H9 (cell line): ENCODE results near the gene FAM219B. TPM values are rescaled to one million over a fixed set of nuclear protein-coding genes. Genes with fewer than 3 reads are reported as not detected.

Experiments used
- DNase-seq: peaks from one replicate; pipeline ENCODE4 v3.0.0-alpha.2; 2017
- H2AFZ ChIP-seq: one replicate; pipeline ENCODE4 v1.6.1; 2013; ENCODE audit warnings: mild to moderate bottlenecking, low read length, control low read depth, moderate library complexity
- H2AK5ac ChIP-seq: 2 replicates; pipeline ENCODE4 v1.6.1; 2013; ENCODE audit warnings: low read length, control low read depth, mixed read lengths; ENCODE audit not compliant: insufficient read length
- H2BK120ac ChIP-seq: one replicate; pipeline ENCODE4 v1.6.1; 2013; ENCODE audit warnings: low read depth, mild to moderate bottlenecking, low read length, control low read depth, inconsistent platforms; ENCODE audit not compliant: poor library complexity, severe bottlenecking
- H2BK12ac ChIP-seq: 2 replicates; pipeline ENCODE4 v1.6.1; 2013; ENCODE audit warnings: low read length, control low read depth, mixed read lengths, low read depth; ENCODE audit not compliant: insufficient read length
- H2BK15ac ChIP-seq: 2 replicates; pipeline ENCODE4 v1.6.1; 2013; ENCODE audit warnings: low read depth, low read length, control low read depth
- H2BK20ac ChIP-seq: one replicate; pipeline ENCODE4 v1.6.1; 2013; ENCODE audit warnings: low read depth, mild to moderate bottlenecking, low read length, control low read depth, inconsistent platforms; ENCODE audit not compliant: poor library complexity, severe bottlenecking
- H2BK5ac ChIP-seq: 2 replicates; pipeline ENCODE4 v1.6.1; 2013; ENCODE audit warnings: low read length, control low read depth, mixed read lengths; ENCODE audit not compliant: insufficient read length
- H3K14ac ChIP-seq: 2 replicates; pipeline ENCODE4 v1.6.1; 2013; ENCODE audit warnings: low read length, control low read depth; ENCODE audit not compliant: insufficient read depth
- H3K18ac ChIP-seq: 2 replicates; pipeline ENCODE4 v1.6.1; 2013; ENCODE audit warnings: low read depth, mild to moderate bottlenecking, mixed read lengths, low read length, control low read depth; ENCODE audit not compliant: insufficient read length
- H3K23ac ChIP-seq: 2 replicates; pipeline ENCODE4 v1.6.1; 2013; ENCODE audit warnings: low read length, control low read depth, mixed read lengths, low read depth; ENCODE audit not compliant: insufficient read length
- H3K23me2 ChIP-seq: 2 replicates; pipeline ENCODE4 v1.6.1; 2013; ENCODE audit warnings: low read depth, mild to moderate bottlenecking, mixed read lengths, low read length, control low read depth; ENCODE audit not compliant: insufficient read length, poor library complexity, severe bottlenecking
- H3K27ac ChIP-seq: 2 replicates; pipeline ENCODE4 v1.5.1; 2013; ENCODE audit warnings: low read length, control low read depth, mixed read lengths, low read depth; ENCODE audit not compliant: insufficient read length
- H3K27me3 ChIP-seq: 2 replicates; pipeline ENCODE4 v1.6.1; 2013; ENCODE audit warnings: low read length, control low read depth, inconsistent platforms; ENCODE audit not compliant: insufficient read depth
- H3K4ac ChIP-seq: 2 replicates; pipeline ENCODE4 v1.6.1; 2013; ENCODE audit warnings: low read depth, mild to moderate bottlenecking, control low read depth, inconsistent platforms, low read length, moderate library complexity
- H3K4me1 ChIP-seq: 2 replicates; pipeline ENCODE4 v1.6.1; 2013; ENCODE audit warnings: low read length, control low read depth, inconsistent platforms; ENCODE audit not compliant: insufficient read depth
- H3K4me2 ChIP-seq: 2 replicates; pipeline ENCODE4 v1.6.1; 2013; ENCODE audit warnings: low read length, control low read depth, mixed read lengths; ENCODE audit not compliant: insufficient read length, insufficient read depth
- H3K56ac ChIP-seq: 2 replicates; pipeline ENCODE4 v1.6.1; 2013; ENCODE audit warnings: low read depth, mild to moderate bottlenecking, mixed read lengths, low read length, control low read depth; ENCODE audit not compliant: insufficient read length
- H3K79me1 ChIP-seq: 2 replicates; pipeline ENCODE4 v1.6.1; 2013; ENCODE audit warnings: low read depth, mild to moderate bottlenecking, moderate library complexity, low read length, control low read depth, inconsistent platforms; ENCODE audit not compliant: insufficient read depth, poor library complexity, severe bottlenecking
- H3K79me2 ChIP-seq: 2 replicates; pipeline ENCODE4 v1.6.1; 2013; ENCODE audit warnings: low read length, control low read depth, inconsistent platforms; ENCODE audit not compliant: insufficient read depth
- H3K9ac ChIP-seq: 2 replicates; pipeline ENCODE4 v1.6.1; 2013; ENCODE audit warnings: low read length, control low read depth, mixed read lengths; ENCODE audit not compliant: insufficient read length; ENCODE audit errors: extremely low read depth
- H3K9me3 ChIP-seq: one replicate; pipeline ENCODE4 v1.6.1; 2013; ENCODE audit warnings: low read depth, low read length, inconsistent platforms; ENCODE audit not compliant: control insufficient read depth
- H3T11ph ChIP-seq: one replicate; pipeline ENCODE4 v1.6.1; 2013; ENCODE audit warnings: mild to moderate bottlenecking, low read length, control low read depth, inconsistent platforms
- H4K20me1 ChIP-seq: one replicate; pipeline ENCODE4 v1.6.1; 2013; ENCODE audit not compliant: control insufficient read depth, insufficient read length, insufficient read depth
- H4K5ac ChIP-seq: 2 replicates; pipeline ENCODE4 v1.6.1; 2013; ENCODE audit warnings: low read depth, mild to moderate bottlenecking, mixed read lengths, low read length, control low read depth; ENCODE audit not compliant: insufficient read length
- H4K8ac ChIP-seq: replicated peaks from 2 replicates; pipeline ENCODE4 v1.6.1; 2013; ENCODE audit warnings: low read length, control low read depth, mixed read lengths, low read depth; ENCODE audit not compliant: insufficient read length
- H4K91ac ChIP-seq: 2 replicates; pipeline ENCODE4 v1.6.1; 2013; ENCODE audit warnings: low read depth, mild to moderate bottlenecking, moderate library complexity, mixed read lengths, low read length, control low read depth; ENCODE audit not compliant: insufficient read length
- H3K27ac Mint-ChIP-seq, 3 experiments: 2 replicates in 2 of 3; 3 replicates in 1 of 3; pipeline ENCODE4 v1.8.0; 2020 to 2021; ENCODE audit warnings: mixed read lengths in 3 of 3, mild to moderate bottlenecking in 1 of 3, moderate library complexity in 1 of 3
- H3K27me3 Mint-ChIP-seq: 2 replicates; pipeline ENCODE4 v1.8.0; 2021; ENCODE audit warnings: low read depth, mild to moderate bottlenecking, moderate library complexity, mixed read lengths
- H3K36me3 Mint-ChIP-seq, 3 experiments: 2 replicates in 2 of 3; 3 replicates in 1 of 3; pipeline ENCODE4 v1.8.0; 2020 to 2021; ENCODE audit warnings: low read depth in 3 of 3, mixed read lengths in 3 of 3; ENCODE audit not compliant: insufficient read depth in 1 of 3
- H3K4me1 Mint-ChIP-seq, 2 experiments: 2 replicates each; pipeline ENCODE4 v1.8.0; 2020; ENCODE audit warnings: mixed read lengths in 2 of 2
- H3K4me3 Mint-ChIP-seq, 2 experiments: 2 replicates in 1 of 2; 3 replicates in 1 of 2; pipeline ENCODE4 v1.8.0; 2020 to 2021; ENCODE audit warnings: mild to moderate bottlenecking in 2 of 2, mixed read lengths in 2 of 2, moderate library complexity in 1 of 2
- H3K9me3 Mint-ChIP-seq, 2 experiments: 2 replicates in 1 of 2; 3 replicates in 1 of 2; pipeline ENCODE4 v1.8.0; 2020; ENCODE audit warnings: mild to moderate bottlenecking in 2 of 2, mixed read lengths in 2 of 2, moderate library complexity in 1 of 2
- CTCF ChIP-seq: fragments of 200-600 bp; sonication (generic); conservative IDR thresholded peaks from 3 replicates; pipeline ENCODE4 v1.8.0; 2021; ENCODE audit warnings: antibody characterized with exemption, mild to moderate bottlenecking
- WGBS: extraction: QIAGEN DNeasy Blood & Tissue Kit; methylation state at CpG from one replicate; pipeline ENCODE4 v1.1.7; 2013; ENCODE audit warnings: missing lambda C conversion rate, low lambda C conversion rate, mixed read lengths; ENCODE audit not compliant: insufficient read length; ENCODE audit errors: extremely low coverage; 5-methylcytosine and 5-hydroxymethylcytosine counted together
- total RNA-seq: library from RNA; stranded (reverse); gene quantifications from 2 replicates; pipeline ENCODE4 v1.2.1, GENCODE V29; 2021

Gene FAM219B
- total RNA-seq, 1 experiment from 2014 or later = 60.3 TPM

- Histone ChIP-seq H3K27ac (no peak within 1 kb of the TSS), H3K23me2 (peaks cover 12% of the 10 kb centered on the region), H2AK5ac (no peak within 1 kb of the TSS), H3K27me3 (no peaks in the 10 kb centered on the region), H3T11ph (no peak within 1 kb of the TSS), H3K79me2 (peaks cover 11% of the 10 kb centered on the region; the same call in 1 of the 2 replicates), H4K5ac (no peak within 1 kb of the TSS), H4K8ac (no peak within 1 kb of the TSS), H4K20me1 (no peaks in the 10 kb centered on the region), H3K56ac (no peak within 1 kb of the TSS), H3K9me3 (no peaks in the 10 kb centered on the region), H3K9ac (peak within 1 kb of the TSS; percentile 82), H3K4ac (no peak within 1 kb of the TSS), H2AFZ (peak within 1 kb of the TSS; percentile 4), H3K4me2 (peak within 1 kb of the TSS; percentile 83), H2BK5ac (no peak within 1 kb of the TSS), H3K23ac (no peak within 1 kb of the TSS), H2BK12ac (no peak within 1 kb of the TSS), H3K14ac (peak within 1 kb of the TSS; percentile 89; the same call in 1 of the 2 replicates), H3K4me1 (no peaks in the 10 kb centered on the region), H3K18ac (peak within 1 kb of the TSS; percentile 94), H2BK15ac (no peak within 1 kb of the TSS), H3K79me1 (peaks cover 2% of the 10 kb centered on the region), H2BK20ac (no peak within 1 kb of the TSS), H2BK120ac (no peak within 1 kb of the TSS), H4K91ac (no peak within 1 kb of the TSS)
- Mint-ChIP-seq H3K27me3 (peaks cover 2% of the 10 kb centered on the region; the same call in 1 of the 2 replicates), H3K9me3 (peaks cover under 1% of the 10 kb centered on the region in 2 experiments; a peak in 2 of 5 replicates), H3K4me3 (peak within 1 kb of the TSS; percentile 89 to 92), H3K4me1 (peaks cover 14 to 17% of the 10 kb centered on the region in 2 experiments), H3K36me3 (peaks cover 3 to 18% (median 4%) of the 10 kb centered on the region in 3 experiments; a peak in 6 of 7 replicates), H3K27ac (peak within 1 kb of the TSS; percentile 79 to 98 (median 98))
- peak; percentile 98 for DNase-seq
- no CpG with 5 or more reads among the region's 52 CpGs for WGBS
- no peak for TF ChIP-seq CTCF
These were observed 33.5 kb downstream of the FAM219B start, which contains the start of gene SCAMP2 for GRCh38 chr15:74873036-74873755. Gene SCAMP2 (minus strand): TSS chr15:74873365. CDS start chr15:74873255, 110 bp downstream.
